ENCODE results near the gene TPPP.

TPPP gene

GRCh38 chr5:645421-645820, 47.7 kb downstream of the TPPP start:
- Histone ChIP-seq H3K27ac (ENCODE audit: low read depth, low read length) (no peak overlapping the region), H3K79me2 (ENCODE audit: insufficient read depth, low read length) (no peaks in the 10 kb centered on the region), H3F3A (ENCODE audit: insufficient read depth) (no peaks in the 10 kb centered on the region), H2AFZ (ENCODE audit: low read depth, low read length, severe bottlenecking) (no peak overlapping the region), H3K9me2 (replicated peaks; ENCODE audit: insufficient read depth, low read length) (no peaks in the 10 kb centered on the region), H4K20me1 (ENCODE audit: low read depth, low read length) (no peaks in the 10 kb centered on the region), H3K4me3 (ENCODE audit: insufficient read depth, low read length, poor library complexity, severe bottlenecking) (no peak overlapping the region), H3K9me3 (ENCODE audit: insufficient read depth, low read length) (0 out of 2 replicates have a peak, but pooled peaks cover 9% of the 10 kb centered on the region), H3K36me3 (ENCODE audit: low read length) (peaks cover 20% of the 10 kb centered on the region), H3K9ac (ENCODE audit: low read length) (no peak overlapping the region), H3K27me3 (ENCODE audit: low read length) (no peaks in the 10 kb centered on the region), H3K4me2 (ENCODE audit: low read depth, low read length, poor library complexity, severe bottlenecking) (no peak overlapping the region)
- no peak for TF ChIP-seq EZH2phosphoT487 (conservative IDR thresholded peaks at IDR 0.05; ENCODE audit: low read length)
- TF ChIP-seq, protein P1, sequence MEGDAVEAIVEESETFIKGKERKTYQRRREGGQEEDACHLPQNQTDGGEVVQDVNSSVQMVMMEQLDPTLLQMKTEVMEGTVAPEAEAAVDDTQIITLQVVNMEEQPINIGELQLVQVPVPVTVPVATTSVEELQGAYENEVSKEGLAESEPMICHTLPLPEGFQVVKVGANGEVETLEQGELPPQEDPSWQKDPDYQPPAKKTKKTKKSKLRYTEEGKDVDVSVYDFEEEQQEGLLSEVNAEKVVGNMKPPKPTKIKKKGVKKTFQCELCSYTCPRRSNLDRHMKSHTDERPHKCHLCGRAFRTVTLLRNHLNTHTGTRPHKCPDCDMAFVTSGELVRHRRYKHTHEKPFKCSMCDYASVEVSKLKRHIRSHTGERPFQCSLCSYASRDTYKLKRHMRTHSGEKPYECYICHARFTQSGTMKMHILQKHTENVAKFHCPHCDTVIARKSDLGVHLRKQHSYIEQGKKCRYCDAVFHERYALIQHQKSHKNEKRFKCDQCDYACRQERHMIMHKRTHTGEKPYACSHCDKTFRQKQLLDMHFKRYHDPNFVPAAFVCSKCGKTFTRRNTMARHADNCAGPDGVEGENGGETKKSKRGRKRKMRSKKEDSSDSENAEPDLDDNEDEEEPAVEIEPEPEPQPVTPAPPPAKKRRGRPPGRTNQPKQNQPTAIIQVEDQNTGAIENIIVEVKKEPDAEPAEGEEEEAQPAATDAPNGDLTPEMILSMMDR (IDR thresholded peaks at IDR 0.05; ENCODE audit: insufficient read depth, low read length, poor library complexity, severe bottlenecking), result no peak

GRCh38 chr5:644971-645370, 48.2 kb downstream of the TPPP start:
- no peaks in the 10 kb centered on the region for H3F3A ChIP-seq (ENCODE audit: insufficient read depth)
- H3K4me3 ChIP-seq (ENCODE audit: insufficient read depth, low read length, poor library complexity, severe bottlenecking), result no peak overlapping the region
- no peak overlapping the region for H3K9ac ChIP-seq (ENCODE audit: low read length)
- H4K20me1 ChIP-seq (ENCODE audit: low read depth, low read length), result no peaks in the 10 kb centered on the region
- no peak overlapping the region for H2AFZ ChIP-seq (ENCODE audit: low read depth, low read length, severe bottlenecking)
- H3K27me3 ChIP-seq (ENCODE audit: low read length), result no peaks in the 10 kb centered on the region
- H3K4me2 ChIP-seq (ENCODE audit: low read depth, low read length, poor library complexity, severe bottlenecking), result no peak overlapping the region
- H3K9me2 ChIP-seq (replicated peaks; ENCODE audit: insufficient read depth, low read length), result no peaks in the 10 kb centered on the region
- 0 out of 2 replicates have a peak, but pooled peaks cover 9% of the 10 kb centered on the region for H3K9me3 ChIP-seq (ENCODE audit: insufficient read depth, low read length)
- no peak overlapping the region for H3K27ac ChIP-seq (ENCODE audit: low read depth, low read length)
- H3K79me2 ChIP-seq (ENCODE audit: insufficient read depth, low read length), result no peaks in the 10 kb centered on the region
- no peak for TF ChIP-seq EZH2phosphoT487 (conservative IDR thresholded peaks at IDR 0.05; ENCODE audit: low read length)
- TF ChIP-seq, protein P1 (IDR thresholded peaks at IDR 0.05; ENCODE audit: insufficient read depth, low read length, poor library complexity, severe bottlenecking), result no peak
- H3K36me3 ChIP-seq (ENCODE audit: low read length), result peaks cover 20% of the 10 kb centered on the region

DNA sequence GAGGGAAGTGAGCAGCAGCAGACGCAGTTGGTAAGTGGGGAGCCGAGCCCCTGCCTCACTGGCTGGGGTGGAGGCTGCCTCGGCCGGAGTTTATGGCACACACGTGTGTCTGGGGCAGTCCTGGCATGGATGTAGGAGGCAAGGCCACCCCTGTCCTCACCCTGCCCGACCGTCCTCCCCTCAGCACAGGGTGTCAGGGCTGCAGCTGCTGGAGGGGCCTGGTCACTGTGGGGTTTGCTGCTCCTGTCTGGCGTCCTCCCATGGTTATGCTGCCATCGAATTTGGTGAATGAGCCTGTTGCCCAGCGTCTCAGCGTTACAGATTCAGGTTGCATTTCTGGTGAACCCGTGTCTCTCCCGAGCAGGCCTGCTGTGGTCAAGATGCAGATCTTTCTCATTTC, 48.6 kb downstream of the TPPP start:
- no peaks in the 10 kb centered on the region for H3K27me3 ChIP-seq (ENCODE audit: low read length)
- no peak overlapping the region for H3K4me2 ChIP-seq (ENCODE audit: low read depth, low read length, poor library complexity, severe bottlenecking)
- H3K27ac ChIP-seq (ENCODE audit: low read depth, low read length), result no peak overlapping the region
- TF ChIP-seq, protein P1 (IDR thresholded peaks at IDR 0.05; ENCODE audit: insufficient read depth, low read length, poor library complexity, severe bottlenecking), result no peak
- TF ChIP-seq EZH2phosphoT487 (conservative IDR thresholded peaks at IDR 0.05; ENCODE audit: low read length), result no peak
- no peaks in the 10 kb centered on the region for H3K79me2 ChIP-seq (ENCODE audit: insufficient read depth, low read length)
- no peaks in the 10 kb centered on the region for H4K20me1 ChIP-seq (ENCODE audit: low read depth, low read length)
- 0 out of 2 replicates have a peak, but pooled peaks cover 9% of the 10 kb centered on the region for H3K9me3 ChIP-seq (ENCODE audit: insufficient read depth, low read length)
- no peaks in the 10 kb centered on the region for H3K9me2 ChIP-seq (replicated peaks; ENCODE audit: insufficient read depth, low read length)
- H3K4me3 ChIP-seq (ENCODE audit: insufficient read depth, low read length, poor library complexity, severe bottlenecking), result no peak overlapping the region
- H2AFZ ChIP-seq (ENCODE audit: low read depth, low read length, severe bottlenecking), result no peak overlapping the region
- H3K36me3 ChIP-seq (ENCODE audit: low read length), result peaks cover 20% of the 10 kb centered on the region
- no peak overlapping the region for H3K9ac ChIP-seq (ENCODE audit: low read length)
- H3F3A ChIP-seq (ENCODE audit: insufficient read depth), result no peaks in the 10 kb centered on the region
